A673 (cell line): ENCODE results near the gene PDHB.
"Not testable (repeated sequence)": the region's sequence is repeated elsewhere in the genome, so short reads cannot be mapped to it uniquely, and the experiment has no call there.

ENCODE experiments used
- EZH2 ChIP-seq: fragments of 200-600 bp; sonication (generic); IDR thresholded peaks from 2 replicates; pipeline ENCODE4 v1.6.1; 2017; ENCODE audit warnings: borderline replicate concordance, low read depth, mild to moderate bottlenecking, mixed read lengths, antibody characterized with exemption, low read length; ENCODE audit not compliant: poor library complexity, severe bottlenecking
- TF ChIP-seq, protein P1 (sequence below): fragments of 300-800, 200-600 bp; sonication (generic); conservative IDR thresholded peaks from 2 replicates; pipeline ENCODE4 v1.5.1; 2017; ENCODE audit warnings: low read depth, mild to moderate bottlenecking, antibody characterized with exemption, low read length, moderate library complexity, mixed read lengths

DNA sequence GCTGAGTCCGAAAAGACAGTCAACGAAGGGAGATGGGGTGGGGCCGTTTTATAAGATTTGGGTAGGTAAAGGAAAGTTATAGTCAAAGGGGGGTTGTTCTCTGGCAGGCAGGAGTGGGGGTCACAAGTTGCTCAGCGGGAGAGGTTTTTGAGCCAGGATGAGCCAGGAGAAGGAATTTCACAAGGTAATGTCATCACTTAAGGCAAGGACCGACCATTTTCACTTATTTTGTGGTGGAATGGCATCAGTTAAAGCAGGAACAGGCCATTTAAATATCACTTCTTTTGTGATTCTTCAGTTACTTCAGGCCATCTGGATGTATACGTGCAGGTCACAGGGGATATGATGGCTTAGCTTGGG is 7.3 kb upstream of the PDHB start:
- TF ChIP-seq, protein P1, sequence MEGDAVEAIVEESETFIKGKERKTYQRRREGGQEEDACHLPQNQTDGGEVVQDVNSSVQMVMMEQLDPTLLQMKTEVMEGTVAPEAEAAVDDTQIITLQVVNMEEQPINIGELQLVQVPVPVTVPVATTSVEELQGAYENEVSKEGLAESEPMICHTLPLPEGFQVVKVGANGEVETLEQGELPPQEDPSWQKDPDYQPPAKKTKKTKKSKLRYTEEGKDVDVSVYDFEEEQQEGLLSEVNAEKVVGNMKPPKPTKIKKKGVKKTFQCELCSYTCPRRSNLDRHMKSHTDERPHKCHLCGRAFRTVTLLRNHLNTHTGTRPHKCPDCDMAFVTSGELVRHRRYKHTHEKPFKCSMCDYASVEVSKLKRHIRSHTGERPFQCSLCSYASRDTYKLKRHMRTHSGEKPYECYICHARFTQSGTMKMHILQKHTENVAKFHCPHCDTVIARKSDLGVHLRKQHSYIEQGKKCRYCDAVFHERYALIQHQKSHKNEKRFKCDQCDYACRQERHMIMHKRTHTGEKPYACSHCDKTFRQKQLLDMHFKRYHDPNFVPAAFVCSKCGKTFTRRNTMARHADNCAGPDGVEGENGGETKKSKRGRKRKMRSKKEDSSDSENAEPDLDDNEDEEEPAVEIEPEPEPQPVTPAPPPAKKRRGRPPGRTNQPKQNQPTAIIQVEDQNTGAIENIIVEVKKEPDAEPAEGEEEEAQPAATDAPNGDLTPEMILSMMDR = not testable (repeated sequence)
- TF ChIP-seq EZH2 = not testable (repeated sequence)
